ENCODE measurements around the gene CPNE5. TPM values are rescaled to one million over a fixed set of nuclear protein-coding genes. Genes with fewer than 3 reads are reported as not detected.

CPNE5 gene
- polyA plus RNA-seq, 3 donors, result 0.47 to 0.85 (median 0.82) TPM

DNA sequence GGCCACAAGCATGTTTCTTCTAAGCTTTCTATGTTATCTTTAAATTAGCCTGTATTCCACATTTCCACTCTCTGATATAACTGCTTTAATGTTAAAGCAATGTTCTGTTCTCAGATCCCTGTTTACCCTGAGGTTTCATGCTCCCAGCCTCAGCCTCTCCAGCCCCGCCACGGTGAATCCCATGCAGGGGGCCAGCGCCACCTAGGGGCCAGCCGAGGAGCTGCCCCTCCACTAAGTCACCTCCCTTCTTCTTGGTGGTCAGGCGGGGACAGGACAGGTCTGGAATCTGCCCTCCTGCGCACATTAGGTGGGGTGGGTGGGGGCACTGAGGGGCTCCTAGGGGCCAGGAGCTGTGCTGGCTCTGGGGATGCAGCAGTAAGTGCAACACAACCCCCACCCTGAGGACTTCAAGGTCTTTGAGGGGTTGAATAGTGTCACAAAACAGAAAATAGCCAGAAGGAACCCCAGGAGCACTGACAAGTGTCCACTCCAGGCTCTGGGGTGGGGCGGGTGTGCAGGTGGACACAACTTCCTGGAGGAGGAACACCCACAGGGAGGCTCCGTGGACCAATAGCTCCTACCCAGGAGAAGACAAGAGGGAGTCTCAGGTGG lies 80.0 kb downstream of the CPNE5 start:
- Histone ChIP-seq H3K4me3 (replicated peaks in 1 of 3; ENCODE audit: low read depth in 2 of 3, low read length in 3 of 3) (no peak overlapping the region), H3K27me3 (ENCODE audit: control insufficient read depth in 2 of 2, insufficient read depth in 2 of 2, low read length in 2 of 2) (no peaks in the 10 kb centered on the region), H3K9me3 (replicated peaks in 1 of 2; ENCODE audit: control insufficient read depth in 1 of 2, insufficient read depth in 1 of 2, low read length in 2 of 2) (no peaks in the 10 kb centered on the region), H3K4me2 (replicated peaks; ENCODE audit: extremely low read depth, low read length, poor library complexity, severe bottlenecking) (no peak overlapping the region), H3K36me3 (replicated peaks in 1 of 2; ENCODE audit: control insufficient read depth in 1 of 2, insufficient read depth in 2 of 2, low read length in 2 of 2) (no peaks in the 10 kb centered on the region), H3K79me2 (ENCODE audit: insufficient read depth, low read length) (no peaks in the 10 kb centered on the region), H4K20me1 (ENCODE audit: insufficient read depth, low read length) (no peaks in the 10 kb centered on the region), H3K4me1 (ENCODE audit: control insufficient read depth in 1 of 2, insufficient read depth in 2 of 2, low read length in 2 of 2) (peaks cover 42 to 44% of the 10 kb centered on the region in 2 donors), H2AFZ (ENCODE audit: insufficient read depth, low read depth, low read length, poor library complexity, severe bottlenecking) (no peak overlapping the region), H3K27ac (ENCODE audit: low read depth in 1 of 2, low read length in 2 of 2) (no peak overlapping the region), H3K9ac (ENCODE audit: insufficient read depth, low read length, poor library complexity, severe bottlenecking) (no peak overlapping the region)
- no peak overlapping the region for H3K4me3 Mint-ChIP-seq
- peak; percentile 78 to 82 (median 78) for DNase-seq
- TF ChIP-seq, protein P1, sequence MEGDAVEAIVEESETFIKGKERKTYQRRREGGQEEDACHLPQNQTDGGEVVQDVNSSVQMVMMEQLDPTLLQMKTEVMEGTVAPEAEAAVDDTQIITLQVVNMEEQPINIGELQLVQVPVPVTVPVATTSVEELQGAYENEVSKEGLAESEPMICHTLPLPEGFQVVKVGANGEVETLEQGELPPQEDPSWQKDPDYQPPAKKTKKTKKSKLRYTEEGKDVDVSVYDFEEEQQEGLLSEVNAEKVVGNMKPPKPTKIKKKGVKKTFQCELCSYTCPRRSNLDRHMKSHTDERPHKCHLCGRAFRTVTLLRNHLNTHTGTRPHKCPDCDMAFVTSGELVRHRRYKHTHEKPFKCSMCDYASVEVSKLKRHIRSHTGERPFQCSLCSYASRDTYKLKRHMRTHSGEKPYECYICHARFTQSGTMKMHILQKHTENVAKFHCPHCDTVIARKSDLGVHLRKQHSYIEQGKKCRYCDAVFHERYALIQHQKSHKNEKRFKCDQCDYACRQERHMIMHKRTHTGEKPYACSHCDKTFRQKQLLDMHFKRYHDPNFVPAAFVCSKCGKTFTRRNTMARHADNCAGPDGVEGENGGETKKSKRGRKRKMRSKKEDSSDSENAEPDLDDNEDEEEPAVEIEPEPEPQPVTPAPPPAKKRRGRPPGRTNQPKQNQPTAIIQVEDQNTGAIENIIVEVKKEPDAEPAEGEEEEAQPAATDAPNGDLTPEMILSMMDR (IDR thresholded peaks at IDR 0.05), result peak; percentile 97
- H3K27me3 Mint-ChIP-seq (ENCODE audit: low read depth in 3 of 3), result peaks cover 0 to 9% (median 2%) of the 10 kb centered on the region in 3 donors
- intact Hi-C loops (cut with micrococcal nuclease), result loop anchor here (2.0 to 5.0 kb wide), 3 partner anchors 77 to 144 kb away; no protein-coding TSS in a partner anchor
- H3K4me1 Mint-ChIP-seq, result peaks cover 49% of the 10 kb centered on the region
- H3K36me3 Mint-ChIP-seq, result peaks cover 4 to 8% of the 10 kb centered on the region in 2 donors
- WGBS (ENCODE audit: insufficient coverage), result 17% methylated on average over 4 of the region's 8 CpGs
- H3K9me3 Mint-ChIP-seq, result peaks cover 0 to 1% (median 0%) of the 10 kb centered on the region in 7 donors
- peak overlapping the region in 5 of 7 donors; percentile 39 to 84 (median 79) for H3K27ac Mint-ChIP-seq

DNA sequence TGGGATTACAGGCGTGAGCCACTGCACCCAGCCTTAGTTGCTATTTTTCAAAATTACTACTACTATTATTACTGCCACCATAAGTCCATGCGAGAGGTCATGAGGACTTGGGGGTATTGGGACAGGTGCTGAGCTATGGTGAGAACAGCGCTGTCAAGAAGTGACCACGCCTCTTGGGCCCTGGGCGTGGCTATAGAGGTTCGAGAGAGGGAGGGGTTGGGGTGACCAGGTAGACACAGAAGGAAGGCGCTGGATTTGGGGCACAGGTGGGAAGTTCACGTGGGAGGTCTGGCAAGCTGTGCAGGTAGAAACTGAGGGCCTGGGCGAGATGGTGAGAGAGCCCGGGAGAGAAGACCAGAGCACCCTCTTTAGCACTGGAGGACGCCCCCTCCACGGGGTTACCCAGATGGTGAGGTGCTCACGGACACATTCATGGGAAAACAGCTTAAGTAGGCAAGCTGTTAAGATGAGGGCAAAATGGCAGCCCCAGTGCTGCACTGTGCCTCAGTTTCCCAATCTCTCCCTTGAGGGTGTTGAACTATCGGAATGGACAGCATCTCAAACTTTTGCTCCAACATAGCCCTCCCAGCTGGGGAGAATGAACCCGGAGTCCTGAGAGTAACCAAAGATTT lies 80.6 kb downstream of the CPNE5 start:
- no peak overlapping the region for H3K4me3 Mint-ChIP-seq
- WGBS (ENCODE audit: insufficient coverage), result 84% methylated on average over 7 of the region's 15 CpGs

More for the DNA sequence above, 80.6 kb downstream of the CPNE5 start:
- H3K79me2 ChIP-seq (ENCODE audit: insufficient read depth, low read length), result no peaks in the 10 kb centered on the region
- Mint-ChIP-seq H3K27ac (peak overlapping the region; percentile 39 to 84 (median 76)), H3K27me3 (ENCODE audit: low read depth in 3 of 3) (peaks cover 0 to 9% (median 2%) of the 10 kb centered on the region in 3 donors), H3K9me3 (peaks cover 0 to 1% (median 0%) of the 10 kb centered on the region in 7 donors), H3K36me3 (peaks cover 4 to 10% of the 10 kb centered on the region in 2 donors), H3K4me1 (peaks cover 55% of the 10 kb centered on the region)
- TF ChIP-seq, protein P1 (IDR thresholded peaks at IDR 0.05), result no peak
- peaks cover 49 to 50% of the 10 kb centered on the region in 2 donors for H3K4me1 ChIP-seq (ENCODE audit: control insufficient read depth in 1 of 2, insufficient read depth in 2 of 2, low read length in 2 of 2)
- H4K20me1 ChIP-seq (ENCODE audit: insufficient read depth, low read length), result no peaks in the 10 kb centered on the region
- no peaks in the 10 kb centered on the region for H3K27me3 ChIP-seq (ENCODE audit: control insufficient read depth in 2 of 2, insufficient read depth in 2 of 2, low read length in 2 of 2)
- H3K4me2 ChIP-seq (replicated peaks; ENCODE audit: extremely low read depth, low read length, poor library complexity, severe bottlenecking), result no peak overlapping the region
- no peak overlapping the region for H3K9ac ChIP-seq (ENCODE audit: insufficient read depth, low read length, poor library complexity, severe bottlenecking)
- no peaks in the 10 kb centered on the region for H3K36me3 ChIP-seq (replicated peaks in 1 of 2; ENCODE audit: control insufficient read depth in 1 of 2, insufficient read depth in 2 of 2, low read length in 2 of 2)
- intact Hi-C loops (cut with micrococcal nuclease), result loop anchor here (2.0 to 5.0 kb wide), 3 partner anchors 76 to 144 kb away; no protein-coding TSS in a partner anchor
- no peaks in the 10 kb centered on the region for H3K9me3 ChIP-seq (replicated peaks in 1 of 2; ENCODE audit: control insufficient read depth in 1 of 2, insufficient read depth in 1 of 2, low read length in 2 of 2)
- no peak for DNase-seq
- no peak overlapping the region for H3K27ac ChIP-seq (ENCODE audit: low read depth in 1 of 2, low read length in 2 of 2)
- no peak overlapping the region for H2AFZ ChIP-seq (ENCODE audit: insufficient read depth, low read depth, low read length, poor library complexity, severe bottlenecking)
- H3K4me3 ChIP-seq (replicated peaks in 1 of 3; ENCODE audit: low read depth in 2 of 3, low read length in 3 of 3), result no peak overlapping the region

All from CD14-positive monocyte (primary cell).